Measurements from ENCODE around the gene SUN1.
"Not testable (repeated sequence)": the region's sequence is repeated elsewhere in the genome, so short reads cannot be mapped to it uniquely, and the experiment has no call there.

SUN1 gene

GRCh38 chr7:835485-836401 is 3.5 kb downstream of the SUN1 start:
- DNase-seq = peak in 1 of 3 donors; percentile 20

- DNase-seq = peak in 2 of 3 donors; percentile 37 to 38
Measured at GRCh38 chr7:836429-836828, 4.2 kb downstream of the SUN1 start.

GRCh38 chr7:837001-837400 is 4.7 kb downstream of the SUN1 start:
- no peak for DNase-seq

- DNase-seq = no peak
Measured at GRCh38 chr7:840001-840600, 7.8 kb downstream of the SUN1 start.

GRCh38 chr7:841943-842342 is 9.7 kb downstream of the SUN1 start:
- DNase-seq = no peak

GRCh38 chr7:842431-843031 is 10.3 kb downstream of the SUN1 start:
- DNase-seq = no peak

GRCh38 chr7:843230-843629 is 11.0 kb downstream of the SUN1 start:
- no peak for DNase-seq

- DNase-seq = no peak
Measured at GRCh38 chr7:844043-844442, 11.8 kb downstream of the SUN1 start.

- no peak for DNase-seq
Measured at GRCh38 chr7:844514-844913, 12.2 kb downstream of the SUN1 start.

- no peak for DNase-seq
Measured at GRCh38 chr7:845091-845490, 12.8 kb downstream of the SUN1 start.

GRCh38 chr7:845731-846130 is 13.5 kb downstream of the SUN1 start:
- no peak for DNase-seq

GRCh38 chr7:846958-847650 is 14.8 kb downstream of the SUN1 start:
- not testable (repeated sequence) for DNase-seq

GRCh38 chr7:847728-848127 is 15.5 kb downstream of the SUN1 start:
- not testable (repeated sequence) for DNase-seq

GRCh38 chr7:849145-849544 is 16.9 kb downstream of the SUN1 start:
- no peak for DNase-seq

- DNase-seq = no peak
Measured at GRCh38 chr7:849781-850180, 17.5 kb downstream of the SUN1 start.

- no peak for DNase-seq
Measured at GRCh38 chr7:851204-851603, 18.9 kb downstream of the SUN1 start.

GRCh38 chr7:853366-854117 is 21.3 kb downstream of the SUN1 start:
- DNase-seq = no peak

- no peak for DNase-seq
Measured at GRCh38 chr7:854118-854775, 22.0 kb downstream of the SUN1 start.

- no peak for DNase-seq
Measured at GRCh38 chr7:855686-856369, 23.6 kb downstream of the SUN1 start.

GRCh38 chr7:856444-857095 is 24.3 kb downstream of the SUN1 start:
- DNase-seq = no peak

- no peak for DNase-seq
Measured at GRCh38 chr7:857661-858060, 25.4 kb downstream of the SUN1 start.

Measured in suppressor macrophage treated with lipopolysaccharide for 1 hour (primary cell).